Activated T-helper 1 cell treated with anti-CD3 and anti-CD28 coated beads, Interleukin-2, amount 50 U/mL, for 16 hours (primary cell): ENCODE measurements around the gene TRAF5.
"Not testable (repeated sequence)": the region's sequence is repeated elsewhere in the genome, so short reads cannot be mapped to it uniquely, and the experiment has no call there.

ENCODE experiments used
- DNase-seq, 2 donors: peaks; one replicate each; pipeline ENCODE4 v3.0.0-alpha.2; 2020; ENCODE audit warnings: low read depth in 1 of 2, low spot score in 1 of 2

TRAF5 gene

GRCh38 chr1:211347077-211347844 is 20.6 kb downstream of the TRAF5 start:
- DNase-seq, result no peak

- no peak for DNase-seq
Measured at GRCh38 chr1:211348547-211348946, 21.9 kb downstream of the TRAF5 start.

- no peak for DNase-seq
Measured at GRCh38 chr1:211349741-211350140, 23.1 kb downstream of the TRAF5 start.

- not testable (repeated sequence) for DNase-seq
Measured at GRCh38 chr1:211352055-211352454, 25.4 kb downstream of the TRAF5 start.

- no peak for DNase-seq
Measured at GRCh38 chr1:211352465-211352864, 25.8 kb downstream of the TRAF5 start.

GRCh38 chr1:211352985-211353515 is 26.4 kb downstream of the TRAF5 start:
- DNase-seq, result peak; percentile 27 to 35

GRCh38 chr1:211353562-211354212 is 27.1 kb downstream of the TRAF5 start:
- DNase-seq, result no peak

- no peak for DNase-seq
Measured at GRCh38 chr1:211355873-211356272, 29.2 kb downstream of the TRAF5 start.

GRCh38 chr1:211356723-211357407 is 30.2 kb downstream of the TRAF5 start:
- DNase-seq, result no peak

GRCh38 chr1:211358685-211359084 is 32.1 kb downstream of the TRAF5 start:
- no peak for DNase-seq

GRCh38 chr1:211359876-211360275 is 33.2 kb downstream of the TRAF5 start:
- no peak for DNase-seq

GRCh38 chr1:211361202-211361601 is 34.6 kb downstream of the TRAF5 start:
- no peak for DNase-seq

GRCh38 chr1:211369640-211370039 is 43.0 kb downstream of the TRAF5 start:
- DNase-seq, result no peak

- DNase-seq, result no peak
Measured at GRCh38 chr1:211370669-211371068, 44.0 kb downstream of the TRAF5 start.

GRCh38 chr1:211371406-211372105 is 44.9 kb downstream of the TRAF5 start:
- DNase-seq, result no peak

GRCh38 chr1:211372463-211372862 is 45.8 kb downstream of the TRAF5 start:
- no peak for DNase-seq

- DNase-seq, result no peak
Measured at GRCh38 chr1:211375146-211375818, 48.6 kb downstream of the TRAF5 start.

GRCh38 chr1:211375949-211376348 is 49.3 kb downstream of the TRAF5 start:
- DNase-seq, result no peak

GRCh38 chr1:211376807-211377470 is 50.3 kb downstream of the TRAF5 start:
- DNase-seq, result no peak
